Measurements from ENCODE around the gene MRPL46. TPM values are rescaled to one million over a fixed set of nuclear protein-coding genes. Genes with fewer than 3 reads are reported as not detected.

The MRPL46 gene
- total and polyA plus RNA-seq, 4 donors = 12.1 to 28.7 (median 21.1) TPM

DNA sequence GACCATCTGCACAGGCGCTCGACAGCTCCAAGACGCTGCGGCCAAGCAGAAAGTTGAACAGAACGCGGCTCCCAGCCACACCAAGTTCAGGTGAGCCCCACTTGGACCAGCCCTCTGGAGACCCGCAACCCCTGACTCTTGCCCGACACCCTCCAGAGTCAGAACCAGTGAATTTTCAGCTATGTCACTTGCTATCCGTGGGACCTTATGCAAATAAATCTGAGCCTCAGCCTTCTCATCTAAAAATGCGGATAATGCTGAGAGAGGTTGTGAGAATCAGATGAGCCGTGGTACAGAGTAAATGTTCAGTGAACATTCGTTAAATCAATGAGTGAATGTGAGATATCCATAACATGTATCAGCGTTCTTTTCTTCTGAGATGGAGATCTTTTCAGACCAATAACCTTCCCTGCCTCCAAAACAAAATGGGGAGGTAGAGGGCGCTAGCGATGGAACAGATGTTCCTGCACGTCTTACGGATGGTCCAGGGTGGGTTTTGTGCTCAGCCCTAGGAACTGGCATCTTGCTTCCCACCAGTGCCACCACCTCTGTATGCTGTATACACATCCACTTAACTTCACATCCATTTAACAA lies 844 bp upstream of the MRPL46 start:
- DNase-seq (no peak), ATAC-seq (ENCODE audit: insufficient read depth, low FRiP score) (no peak)
- 4 to 11% methylated on average over 17 of the region's 17 CpGs for WGBS, 2 donors
- H3K4me3 ChIP-seq = peak overlapping the region; percentile 77
- H3K4me1 ChIP-seq (ENCODE audit: control insufficient read depth in 5 of 5, insufficient read depth in 5 of 5, low read length in 5 of 5) = peaks cover 0 to 20% (median 12%) of the 10 kb centered on the region in 5 donors
- peak overlapping the region; percentile 32 to 98 for H3K9ac ChIP-seq (ENCODE audit: insufficient read depth in 1 of 2, low read length in 2 of 2)
- no peaks in the 10 kb centered on the region for H3K9me3 ChIP-seq (ENCODE audit: control insufficient read depth in 4 of 4, insufficient read depth in 3 of 4, low read length in 3 of 4)
- TF ChIP-seq, protein P1, sequence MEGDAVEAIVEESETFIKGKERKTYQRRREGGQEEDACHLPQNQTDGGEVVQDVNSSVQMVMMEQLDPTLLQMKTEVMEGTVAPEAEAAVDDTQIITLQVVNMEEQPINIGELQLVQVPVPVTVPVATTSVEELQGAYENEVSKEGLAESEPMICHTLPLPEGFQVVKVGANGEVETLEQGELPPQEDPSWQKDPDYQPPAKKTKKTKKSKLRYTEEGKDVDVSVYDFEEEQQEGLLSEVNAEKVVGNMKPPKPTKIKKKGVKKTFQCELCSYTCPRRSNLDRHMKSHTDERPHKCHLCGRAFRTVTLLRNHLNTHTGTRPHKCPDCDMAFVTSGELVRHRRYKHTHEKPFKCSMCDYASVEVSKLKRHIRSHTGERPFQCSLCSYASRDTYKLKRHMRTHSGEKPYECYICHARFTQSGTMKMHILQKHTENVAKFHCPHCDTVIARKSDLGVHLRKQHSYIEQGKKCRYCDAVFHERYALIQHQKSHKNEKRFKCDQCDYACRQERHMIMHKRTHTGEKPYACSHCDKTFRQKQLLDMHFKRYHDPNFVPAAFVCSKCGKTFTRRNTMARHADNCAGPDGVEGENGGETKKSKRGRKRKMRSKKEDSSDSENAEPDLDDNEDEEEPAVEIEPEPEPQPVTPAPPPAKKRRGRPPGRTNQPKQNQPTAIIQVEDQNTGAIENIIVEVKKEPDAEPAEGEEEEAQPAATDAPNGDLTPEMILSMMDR (IDR thresholded peaks at IDR 0.05; ENCODE audit: control extremely low read depth, extremely low read depth) = no peak
- H3K36me3 ChIP-seq (ENCODE audit: control insufficient read depth in 4 of 4, insufficient read depth in 4 of 4, low read length in 4 of 4) = peaks cover 12 to 21% (median 16%) of the 10 kb centered on the region in 4 donors
- no peaks in the 10 kb centered on the region for H3K27me3 ChIP-seq (ENCODE audit: control insufficient read depth in 3 of 3, insufficient read depth in 3 of 3, low read length in 2 of 3)
- peak overlapping the region; percentile 81 to 85 for H3K27ac ChIP-seq (ENCODE audit: low read depth in 1 of 2, low read length in 1 of 2)

DNA sequence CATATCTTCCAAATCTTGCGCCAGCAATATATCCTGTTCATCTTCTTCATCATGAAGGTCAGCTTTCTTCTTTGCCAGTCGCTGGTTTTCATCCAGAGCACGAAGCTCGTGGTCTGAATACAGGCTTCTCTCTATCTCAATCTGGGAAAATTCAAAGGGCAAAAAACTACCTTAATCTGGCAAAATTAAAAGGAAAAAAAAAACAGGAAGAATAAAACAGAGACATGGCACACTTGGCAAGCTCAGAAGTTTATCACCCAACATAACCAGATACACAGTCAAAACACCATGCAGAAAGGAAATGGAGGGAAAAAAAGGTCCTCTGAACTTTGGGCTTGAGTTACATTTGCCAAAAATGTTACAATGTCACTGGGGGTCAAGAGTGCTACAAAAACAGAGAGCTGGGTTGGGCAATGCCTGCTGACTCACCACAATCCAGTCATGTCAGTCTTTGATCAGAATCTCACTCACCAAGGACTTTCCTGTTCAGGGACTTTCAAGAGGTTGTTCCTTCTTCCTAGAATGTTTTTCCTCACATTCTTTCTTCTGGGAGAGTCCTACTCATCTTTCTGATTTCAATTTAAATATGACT lies 1.5 kb downstream of the MRPL46 start:
- 95 to 98% methylated on average over 4 of the region's 4 CpGs for WGBS, 2 donors
- DNase-seq (no peak), ATAC-seq (ENCODE audit: insufficient read depth, low FRiP score) (no peak)
- H3K36me3 ChIP-seq (ENCODE audit: control insufficient read depth in 4 of 4, insufficient read depth in 4 of 4, low read length in 4 of 4) = peaks cover 12 to 24% (median 16%) of the 10 kb centered on the region in 4 donors
- H3K9ac ChIP-seq (ENCODE audit: insufficient read depth in 1 of 2, low read length in 2 of 2) = no peak overlapping the region
- H3K4me1 ChIP-seq (ENCODE audit: control insufficient read depth in 5 of 5, insufficient read depth in 5 of 5, low read length in 5 of 5) = peaks cover 0 to 20% (median 12%) of the 10 kb centered on the region in 5 donors
- no peaks in the 10 kb centered on the region for H3K27me3 ChIP-seq (ENCODE audit: control insufficient read depth in 3 of 3, insufficient read depth in 3 of 3, low read length in 2 of 3)
- TF ChIP-seq, protein P1 (IDR thresholded peaks at IDR 0.05; ENCODE audit: control extremely low read depth, extremely low read depth) = no peak
- H3K27ac ChIP-seq (ENCODE audit: low read depth in 1 of 2, low read length in 1 of 2) = no peak overlapping the region
- H3K4me3 ChIP-seq = no peak overlapping the region
- H3K9me3 ChIP-seq (ENCODE audit: control insufficient read depth in 4 of 4, insufficient read depth in 3 of 4, low read length in 3 of 4) = no peaks in the 10 kb centered on the region

DNA sequence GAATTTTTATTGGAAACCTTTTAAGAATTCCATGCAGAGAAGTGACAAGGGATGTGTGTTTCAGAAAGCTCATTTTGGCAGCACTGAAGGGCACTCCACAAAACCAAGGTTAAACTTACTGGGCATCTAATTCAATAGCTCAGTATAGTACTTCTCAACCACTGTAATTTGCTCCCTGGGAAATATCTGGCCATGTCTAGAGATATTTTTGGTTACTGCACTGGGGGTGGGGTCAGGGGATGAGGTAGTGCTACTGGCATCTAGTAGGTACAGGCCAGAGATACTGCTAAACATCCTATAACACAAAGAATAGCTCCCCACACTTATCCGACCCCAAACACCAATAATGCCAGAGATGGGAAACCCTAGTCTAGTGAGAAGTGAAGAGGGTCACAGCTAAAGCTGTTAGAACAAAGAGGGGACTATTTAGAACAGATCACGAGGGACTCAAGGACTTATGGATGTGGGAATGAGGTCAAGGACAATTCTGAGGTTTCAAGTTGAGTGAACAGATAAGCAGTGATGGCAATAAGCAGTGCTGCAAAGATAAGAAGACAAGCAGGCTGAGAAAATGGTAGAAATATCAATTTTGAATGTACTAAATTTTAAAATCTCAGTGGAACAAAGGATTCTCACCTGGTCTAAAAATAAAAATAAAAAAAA lies 3.2 kb downstream of the MRPL46 start:
- Histone ChIP-seq H3K9ac (ENCODE audit: insufficient read depth in 1 of 2, low read length in 2 of 2) (no peak overlapping the region), H3K36me3 (ENCODE audit: control insufficient read depth in 4 of 4, insufficient read depth in 4 of 4, low read length in 4 of 4) (peaks cover 24 to 36% (median 27%) of the 10 kb centered on the region in 4 donors), H3K9me3 (ENCODE audit: control insufficient read depth in 4 of 4, insufficient read depth in 3 of 4, low read length in 3 of 4) (no peaks in the 10 kb centered on the region), H3K4me1 (ENCODE audit: control insufficient read depth in 5 of 5, insufficient read depth in 5 of 5, low read length in 5 of 5) (peaks cover 0 to 20% (median 12%) of the 10 kb centered on the region in 5 donors), H3K27me3 (ENCODE audit: control insufficient read depth in 3 of 3, insufficient read depth in 3 of 3, low read length in 2 of 3) (no peaks in the 10 kb centered on the region), H3K27ac (ENCODE audit: low read depth in 1 of 2, low read length in 1 of 2) (no peak overlapping the region), H3K4me3 (no peak overlapping the region)
- DNase-seq (no peak), ATAC-seq (ENCODE audit: insufficient read depth, low FRiP score) (no peak)
- TF ChIP-seq, protein P1 (IDR thresholded peaks at IDR 0.05; ENCODE audit: control extremely low read depth, extremely low read depth) = no peak
- 76 to 93% methylated on average over 2 of the region's 2 CpGs for WGBS, 2 donors
